Measurements from ENCODE around the gene GOLGA3.
"Not testable (repeated sequence)": the region's sequence is repeated elsewhere in the genome, so short reads cannot be mapped to it uniquely, and the experiment has no call there.

The GOLGA3 gene

GRCh38 chr12:132809391-132809790, 19.3 kb downstream of the GOLGA3 start:
- not testable (repeated sequence) for DNase-seq

- no peak for DNase-seq
Measured at GRCh38 chr12:132807295-132808092, 21.2 kb downstream of the GOLGA3 start.

GRCh38 chr12:132806857-132807256, 21.8 kb downstream of the GOLGA3 start:
- no peak for DNase-seq

GRCh38 chr12:132804426-132804861, 24.2 kb downstream of the GOLGA3 start:
- no peak for DNase-seq

GRCh38 chr12:132803888-132804287, 24.8 kb downstream of the GOLGA3 start:
- DNase-seq, result no peak

GRCh38 chr12:132803125-132803524, 25.5 kb downstream of the GOLGA3 start:
- no peak for DNase-seq

- no peak for DNase-seq
Measured at GRCh38 chr12:132801741-132802140, 26.9 kb downstream of the GOLGA3 start.

GRCh38 chr12:132798836-132799235, 29.8 kb downstream of the GOLGA3 start:
- DNase-seq, result no peak

- no peak for DNase-seq
Measured at GRCh38 chr12:132797820-132798570, 30.7 kb downstream of the GOLGA3 start.

GRCh38 chr12:132795847-132796246, 32.8 kb downstream of the GOLGA3 start:
- no peak for DNase-seq

GRCh38 chr12:132791940-132792339, 36.7 kb downstream of the GOLGA3 start:
- DNase-seq, result not testable (repeated sequence)

GRCh38 chr12:132789099-132789471, 39.6 kb downstream of the GOLGA3 start:
- no peak for DNase-seq

GRCh38 chr12:132788375-132789098, 40.1 kb downstream of the GOLGA3 start:
- DNase-seq, result no peak

GRCh38 chr12:132787877-132788276, 40.8 kb downstream of the GOLGA3 start:
- DNase-seq, result no peak

- DNase-seq, result no peak
Measured at GRCh38 chr12:132786192-132786591, 42.5 kb downstream of the GOLGA3 start.

GRCh38 chr12:132784580-132784979, 44.1 kb downstream of the GOLGA3 start:
- no peak for DNase-seq

GRCh38 chr12:132783917-132784531, 44.6 kb downstream of the GOLGA3 start:
- DNase-seq, result no peak

GRCh38 chr12:132781938-132782337, 46.7 kb downstream of the GOLGA3 start:
- no peak for DNase-seq

GRCh38 chr12:132779781-132780353, 48.8 kb downstream of the GOLGA3 start:
- DNase-seq, result no peak

GRCh38 chr12:132777614-132778013, 51.1 kb downstream of the GOLGA3 start:
- no peak for DNase-seq

- no peak for DNase-seq
Measured at GRCh38 chr12:132776816-132777568, 51.7 kb downstream of the GOLGA3 start.

GRCh38 chr12:132776230-132776625, 52.4 kb downstream of the GOLGA3 start:
- not testable (repeated sequence) for DNase-seq
